CD8-positive, alpha-beta memory T cell (primary cell): ENCODE measurements around the gene TRMU. TPM values are rescaled to one million over a fixed set of nuclear protein-coding genes. Genes with fewer than 3 reads are reported as not detected.

ENCODE experiments used
- CTCF ChIA-PET: fragments of 350-600 bp; sonication (Branson Sonifier 250); formaldehyde crosslinking; loops from one replicate; lab custom pipeline; 2021; ENCODE audit warnings: antibody characterized with exemption; lab: Charles Lee
- POLR2A ChIA-PET: fragments of 350-600 bp; sonication (Branson Sonifier 250); formaldehyde crosslinking; loops from one replicate; lab custom pipeline; 2021; ENCODE audit warnings: antibody characterized with exemption; lab: Charles Lee
- DNase-seq, 5 donors: peaks; one replicate each; pipeline versions ENCODE4 v3.0.0 to v3.0.0-alpha.2; 2020 to 2022; ENCODE audit warnings: mixed read lengths in 1 of 5
- H3K27ac ChIP-seq: one replicate; pipeline ENCODE4 v1.7.0; 2013; ENCODE audit warnings: low read depth, mild to moderate bottlenecking, low read length, moderate library complexity
- H3K27me3 ChIP-seq: 2 replicates; pipeline ENCODE4 v1.7.0; 2013; ENCODE audit warnings: low read length, mild to moderate bottlenecking; ENCODE audit not compliant: insufficient read depth, poor library complexity, severe bottlenecking
- H3K36me3 ChIP-seq: 2 replicates; pipeline ENCODE4 v1.7.0; 2013; ENCODE audit warnings: mild to moderate bottlenecking, low read length, moderate library complexity; ENCODE audit not compliant: insufficient read depth
- H3K4me1 ChIP-seq: 2 replicates; pipeline ENCODE4 v1.7.0; 2013; ENCODE audit warnings: mild to moderate bottlenecking, low read length, moderate library complexity; ENCODE audit not compliant: insufficient read depth
- H3K4me3 ChIP-seq: 2 replicates; pipeline ENCODE4 v1.7.0; 2013; ENCODE audit warnings: mild to moderate bottlenecking, low read length
- H3K9me3 ChIP-seq: 2 replicates; pipeline ENCODE4 v1.7.0; 2013; ENCODE audit warnings: mild to moderate bottlenecking, low read length
- H3K27ac Mint-ChIP-seq, 8 donors: one replicate each; pipeline ENCODE4 v1.8.0; 2020 to 2021; ENCODE audit warnings: mixed read lengths in 8 of 8, mild to moderate bottlenecking in 6 of 8, inconsistent platforms in 3 of 8, moderate library complexity in 3 of 8
- H3K27me3 Mint-ChIP-seq, 2 donors: one replicate each; pipeline ENCODE4 v1.8.0; 2020 to 2021; ENCODE audit warnings: mixed read lengths in 2 of 2, mild to moderate bottlenecking in 1 of 2, moderate library complexity in 1 of 2
- H3K36me3 Mint-ChIP-seq, 3 donors: one replicate each; pipeline ENCODE4 v1.8.0; 2020 to 2021; ENCODE audit warnings: mixed read lengths in 3 of 3, inconsistent platforms in 1 of 3, mild to moderate bottlenecking in 1 of 3
- H3K4me1 Mint-ChIP-seq, 3 donors: one replicate each; pipeline ENCODE4 v1.8.0; 2020 to 2021; ENCODE audit warnings: mixed read lengths in 3 of 3, inconsistent platforms in 1 of 3, mild to moderate bottlenecking in 1 of 3
- H3K4me3 Mint-ChIP-seq, 7 donors: one replicate each; pipeline ENCODE4 v1.8.0; 2020 to 2021; ENCODE audit warnings: mixed read lengths in 7 of 7, mild to moderate bottlenecking in 6 of 7, moderate library complexity in 4 of 7, inconsistent platforms in 2 of 7
- H3K9me3 Mint-ChIP-seq, 5 donors: one replicate each; pipeline ENCODE4 v1.8.0; 2020 to 2022; ENCODE audit warnings: mixed read lengths in 5 of 5, mild to moderate bottlenecking in 3 of 5, moderate library complexity in 2 of 5, inconsistent platforms in 1 of 5
- polyA plus RNA-seq: library from polyadenylated mRNA; unstranded; fragments of 300-500 nt; fragmentation: Illumina TruSeq; gene quantifications from one replicate; pipeline ENCODE4 v1.2.3, GENCODE V29; 2021
- total RNA-seq, 2 experiments: library from RNA; stranded (reverse); gene quantifications; one replicate each; pipeline ENCODE4 v1.2.3, GENCODE V29; 2021

TRMU gene, protein sequence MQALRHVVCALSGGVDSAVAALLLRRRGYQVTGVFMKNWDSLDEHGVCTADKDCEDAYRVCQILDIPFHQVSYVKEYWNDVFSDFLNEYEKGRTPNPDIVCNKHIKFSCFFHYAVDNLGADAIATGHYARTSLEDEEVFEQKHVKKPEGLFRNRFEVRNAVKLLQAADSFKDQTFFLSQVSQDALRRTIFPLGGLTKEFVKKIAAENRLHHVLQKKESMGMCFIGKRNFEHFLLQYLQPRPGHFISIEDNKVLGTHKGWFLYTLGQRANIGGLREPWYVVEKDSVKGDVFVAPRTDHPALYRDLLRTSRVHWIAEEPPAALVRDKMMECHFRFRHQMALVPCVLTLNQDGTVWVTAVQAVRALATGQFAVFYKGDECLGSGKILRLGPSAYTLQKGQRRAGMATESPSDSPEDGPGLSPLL
- total RNA-seq (10 to 100 TPM; 68.9 to 69.5 TPM), polyA plus RNA-seq (13.3 TPM)

DNA sequence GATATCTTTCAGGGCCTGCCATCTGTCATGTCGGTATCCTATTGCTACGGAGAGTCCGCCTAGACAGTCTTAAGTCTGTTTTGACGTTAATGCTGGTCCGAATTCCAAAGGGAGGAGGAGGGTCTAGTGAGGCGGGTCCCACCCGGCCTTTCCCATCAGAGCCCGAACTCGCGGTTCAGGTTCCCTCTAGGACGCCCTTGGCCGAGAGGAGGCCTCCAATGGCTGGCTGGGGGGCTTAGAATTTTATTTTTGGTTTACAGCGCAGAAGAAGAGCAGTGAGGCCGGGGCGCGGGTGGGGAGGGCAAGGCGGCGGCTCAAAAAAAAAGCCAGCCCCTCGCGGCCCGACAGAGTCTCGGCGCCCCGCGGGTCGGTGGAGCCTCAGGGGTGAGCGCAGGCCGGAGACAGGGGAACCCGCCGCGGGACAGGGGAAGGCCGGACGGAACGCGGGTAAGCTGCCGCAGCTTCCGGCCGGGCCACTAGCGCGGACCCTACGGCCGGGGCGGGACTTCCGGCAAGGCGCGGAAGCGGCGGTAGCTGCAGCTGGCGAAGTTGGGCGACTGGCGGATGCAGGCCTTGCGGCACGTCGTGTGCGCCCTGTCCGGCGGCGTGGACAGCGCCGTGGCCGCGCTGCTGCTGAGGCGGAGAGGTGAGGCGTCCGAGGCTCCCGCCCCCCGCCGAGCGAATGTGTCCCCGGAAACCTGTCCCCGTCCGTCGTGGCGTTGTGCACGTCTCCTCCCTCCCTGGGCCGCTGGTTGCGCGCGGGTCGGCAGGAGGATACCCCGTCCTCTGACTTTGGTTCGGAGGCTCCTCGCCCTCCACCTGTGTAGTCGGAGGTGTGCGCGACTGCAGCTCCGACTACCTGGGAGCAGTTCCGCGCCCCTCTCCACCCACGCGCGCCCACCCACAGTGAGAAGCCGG lies at the start of gene TRMU:
Gene TRMU, plus strand, starts transcription at position 514 of the 918 bp plus-strand sequence. Its CDS starts 51 bp downstream, at position 565.
- ChIA-PET CTCF (interaction anchor here (1.0 kb wide), 1 partner anchor 207 kb away, joined by 3 read pairs; no protein-coding TSS in a partner anchor), POLR2A (interaction anchor here (1.0 kb wide), 1 partner anchor 427 kb away, joined by 3 read pairs; the partner anchor contains the start of gene TBC1D22A)
- H3K9me3 Mint-ChIP-seq = no peaks in the 10 kb centered on the region
- Histone ChIP-seq H3K27ac (peak within 1 kb of the TSS; percentile 65), H3K27me3 (no peaks in the 10 kb centered on the region), H3K9me3 (no peaks in the 10 kb centered on the region), H3K4me3 (peak within 1 kb of the TSS; percentile 58), H3K36me3 (peaks cover 17% of the 10 kb centered on the region), H3K4me1 (peaks cover 9% of the 10 kb centered on the region)
- DNase-seq = peak; percentile 60 to 74 (median 61)
- peak within 1 kb of the TSS; percentile 90 to 97 (median 94) for H3K4me3 Mint-ChIP-seq
- H3K36me3 Mint-ChIP-seq = peaks cover 6 to 43% (median 12%) of the 10 kb centered on the region in 3 donors
- H3K4me1 Mint-ChIP-seq = peaks cover 36 to 48% (median 47%) of the 10 kb centered on the region in 3 donors
- peak within 1 kb of the TSS; percentile 71 to 98 (median 94) for H3K27ac Mint-ChIP-seq
- H3K27me3 Mint-ChIP-seq = no peaks in the 10 kb centered on the region

DNA sequence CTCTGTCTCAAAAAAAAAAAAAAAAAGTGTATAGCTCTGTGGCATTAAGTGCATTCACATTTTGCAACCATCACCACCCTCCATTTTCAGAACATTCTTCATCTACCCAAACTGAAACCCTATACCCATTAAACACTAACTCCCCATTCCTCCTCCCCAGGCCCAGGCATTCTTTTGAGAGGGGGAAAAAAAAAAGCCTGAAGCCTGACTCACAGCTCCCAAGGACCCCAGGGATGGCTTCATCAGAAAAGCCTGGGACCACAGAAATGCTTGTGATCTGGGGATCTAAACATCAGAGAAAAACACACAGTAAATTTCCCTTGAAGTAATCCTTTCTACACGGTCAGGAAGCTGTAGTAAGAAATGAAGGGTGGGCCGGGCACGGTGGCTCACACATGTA lies 49.5 kb upstream of the TRMU start:
- POLR2A ChIA-PET = no interaction called here
- H3K36me3 ChIP-seq = no peaks in the 10 kb centered on the region

DNA sequence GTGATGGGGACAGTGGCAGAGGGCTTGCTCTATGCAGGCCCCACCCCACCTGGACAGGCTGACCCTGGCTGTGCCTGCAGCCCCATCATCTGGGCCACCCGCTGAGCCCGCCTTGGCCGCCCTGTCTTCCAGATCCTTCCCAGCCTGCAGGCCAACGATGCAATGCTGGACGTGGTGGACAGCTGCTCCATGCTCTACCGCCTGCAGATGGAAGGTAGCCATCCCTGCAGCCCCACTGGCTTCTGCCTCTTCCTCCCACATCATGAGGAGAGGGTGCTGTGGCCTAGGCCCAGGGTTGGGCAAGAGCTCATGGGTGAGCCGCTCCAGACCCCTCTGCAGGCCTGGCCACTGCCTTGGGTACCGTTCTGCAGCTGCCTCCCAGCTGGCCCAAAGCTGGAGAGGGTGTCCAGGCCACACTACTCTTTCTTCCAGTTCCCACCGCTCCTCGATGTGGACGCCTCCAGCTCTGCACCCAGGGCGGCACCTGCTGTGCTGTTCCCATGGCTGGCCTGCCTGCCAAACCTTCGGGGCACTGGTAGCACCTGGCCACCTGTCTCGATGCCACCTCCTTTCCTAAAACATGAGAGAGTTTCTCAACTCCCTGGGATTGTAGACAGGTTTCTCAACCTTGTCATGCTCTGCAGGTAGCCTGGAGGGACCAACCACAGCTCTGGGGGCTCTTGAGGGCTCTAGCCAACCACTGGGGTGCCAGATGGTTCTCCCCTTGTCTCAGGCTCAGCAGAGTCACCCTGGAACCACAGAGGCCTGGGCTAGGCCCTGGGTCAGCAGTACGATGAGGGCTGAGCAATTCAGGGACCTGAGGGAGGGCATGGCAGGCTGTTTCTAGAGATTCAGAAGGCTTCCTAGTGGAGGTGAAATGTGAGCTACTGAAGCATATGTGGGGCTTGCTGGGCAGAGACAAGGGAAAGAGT lies 48.3 kb upstream of the TRMU start:
- H3K27me3 Mint-ChIP-seq = no peaks in the 10 kb centered on the region
- POLR2A ChIA-PET = no interaction called here
- peak overlapping the region; percentile 79 to 97 (median 90) for H3K27ac Mint-ChIP-seq
- DNase-seq = no peak
- H3K4me3 Mint-ChIP-seq = peak overlapping the region; percentile 46 to 84 (median 74)
- H3K4me3 ChIP-seq = no peak overlapping the region
- peaks cover 6 to 26% (median 16%) of the 10 kb centered on the region in 3 donors for H3K36me3 Mint-ChIP-seq
- no peaks in the 10 kb centered on the region for H3K9me3 ChIP-seq
- no peaks in the 10 kb centered on the region for H3K27me3 ChIP-seq
- H3K36me3 ChIP-seq = no peaks in the 10 kb centered on the region
- CTCF ChIA-PET = interaction anchor here (0.9 to 1.5 kb wide), 2 partner anchors 10 to 281 kb away, joined by 3 to 4 read pairs; no protein-coding TSS in a partner anchor
- H3K9me3 Mint-ChIP-seq = peaks cover 0 to under 1% (median 0%) of the 10 kb centered on the region in 5 donors
- H3K4me1 Mint-ChIP-seq = peaks cover 22 to 34% (median 23%) of the 10 kb centered on the region in 3 donors
- H3K4me1 ChIP-seq = peaks cover 24% of the 10 kb centered on the region
- peak overlapping the region; percentile 54 for H3K27ac ChIP-seq

More for the DNA sequence above, 49.5 kb upstream of the TRMU start:
- CTCF ChIA-PET = interaction anchor here (0.9 kb wide), 1 partner anchor 280 kb away, joined by 3 read pairs; no protein-coding TSS in a partner anchor
- no peaks in the 10 kb centered on the region for H3K9me3 ChIP-seq
- no peaks in the 10 kb centered on the region for H3K27me3 Mint-ChIP-seq
- no peaks in the 10 kb centered on the region for H3K9me3 Mint-ChIP-seq
- H3K4me1 ChIP-seq = peaks cover 36% of the 10 kb centered on the region
- no peak overlapping the region for H3K4me3 ChIP-seq
- peak overlapping the region in 2 of 7 donors; percentile 12 to 50 for H3K4me3 Mint-ChIP-seq
- peak overlapping the region in 4 of 8 donors; percentile 22 to 57 (median 26) for H3K27ac Mint-ChIP-seq
- H3K4me1 Mint-ChIP-seq = peaks cover 34 to 46% (median 34%) of the 10 kb centered on the region in 3 donors
- no peak overlapping the region for H3K27ac ChIP-seq
- H3K27me3 ChIP-seq = no peaks in the 10 kb centered on the region
- no peak for DNase-seq
- H3K36me3 Mint-ChIP-seq = peaks cover 5 to 32% (median 16%) of the 10 kb centered on the region in 3 donors

DNA sequence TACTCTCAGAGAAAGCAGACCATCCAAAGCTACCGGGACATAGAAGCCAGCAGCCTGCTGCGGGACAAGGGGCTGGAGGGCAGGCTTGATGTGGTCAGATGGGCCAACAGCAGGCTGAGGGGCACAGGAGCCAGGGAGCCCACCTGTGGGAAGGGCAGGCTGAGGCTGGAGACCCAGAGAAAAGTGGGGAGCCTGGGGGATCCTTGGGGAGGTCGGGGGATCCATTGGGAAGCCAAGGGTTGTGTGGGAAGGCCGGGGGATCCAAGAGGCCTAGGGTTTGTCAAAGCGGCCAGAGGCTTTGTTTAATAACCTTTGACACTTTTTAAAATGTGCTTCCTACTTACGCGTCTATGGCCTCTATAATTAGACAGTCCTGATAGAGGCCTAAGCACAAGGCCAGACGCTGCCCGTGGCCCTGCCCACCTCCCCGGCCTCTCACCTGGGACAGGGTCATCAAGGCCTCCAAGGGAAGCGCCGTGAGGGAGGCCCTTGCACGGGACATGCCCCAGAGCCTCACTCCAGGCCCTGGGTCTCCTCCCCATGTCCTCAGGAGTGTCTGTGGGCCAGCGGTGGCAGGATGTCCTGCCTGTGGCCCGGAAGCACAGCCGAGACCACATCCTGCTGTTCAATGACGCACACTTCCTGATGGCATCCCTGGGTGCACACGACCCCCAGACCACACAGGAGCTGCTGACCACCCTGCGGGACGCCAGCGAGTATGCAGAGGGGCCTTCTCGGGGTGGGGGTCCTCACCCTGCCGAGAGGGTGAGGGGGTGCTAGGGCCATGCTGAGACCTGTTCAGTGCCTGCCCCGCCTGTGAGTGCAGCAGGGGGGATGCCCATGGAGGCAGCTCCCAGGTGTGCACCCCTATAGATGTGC lies 47.4 kb upstream of the TRMU start:
- no peak overlapping the region for H3K4me3 ChIP-seq
- ChIA-PET CTCF (interaction anchor here (1.5 kb wide), 1 partner anchor 11 kb away, joined by 4 read pairs; no protein-coding TSS in a partner anchor), POLR2A (interaction anchor here (1.2 kb wide), 1 partner anchor 251 kb away, joined by 3 read pairs; no protein-coding TSS in a partner anchor)
- H3K4me1 ChIP-seq = peaks cover 22% of the 10 kb centered on the region
- Mint-ChIP-seq H3K27me3 (no peaks in the 10 kb centered on the region), H3K27ac (peak overlapping the region; percentile 79 to 97 (median 90)), H3K36me3 (peaks cover 7 to 32% (median 16%) of the 10 kb centered on the region in 3 donors), H3K4me3 (peak overlapping the region; percentile 46 to 84 (median 74)), H3K9me3 (peaks cover 0 to 3% (median 2%) of the 10 kb centered on the region in 5 donors), H3K4me1 (peaks cover 22 to 36% (median 23%) of the 10 kb centered on the region in 3 donors)
- peak overlapping the region; percentile 54 for H3K27ac ChIP-seq
- DNase-seq = peak in 3 of 5 donors; percentile 20 to 60 (median 32)
- no peaks in the 10 kb centered on the region for H3K36me3 ChIP-seq
- no peaks in the 10 kb centered on the region for H3K27me3 ChIP-seq
- no peaks in the 10 kb centered on the region for H3K9me3 ChIP-seq

DNA sequence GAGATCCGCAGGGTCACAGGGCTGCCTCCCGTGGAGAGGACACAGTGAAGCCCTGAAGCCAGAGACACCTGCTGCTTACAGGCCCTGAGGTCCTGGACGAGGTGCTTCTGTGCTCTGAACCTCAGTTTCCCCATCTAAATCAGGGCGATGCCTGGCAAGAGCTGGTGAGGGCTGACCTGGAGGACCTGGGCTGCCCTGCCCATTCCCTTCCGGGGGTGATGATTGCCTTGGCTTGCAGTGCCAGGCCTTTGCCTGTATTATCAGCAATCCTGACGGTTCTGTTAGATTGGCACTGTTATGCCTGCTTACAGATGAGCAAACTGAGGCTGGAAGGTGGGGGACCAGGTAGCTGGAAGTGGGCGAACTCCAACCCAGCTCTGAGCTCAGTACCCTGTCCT lies 46.7 kb upstream of the TRMU start:
- peaks cover 22% of the 10 kb centered on the region for H3K4me1 ChIP-seq
- no peak for DNase-seq
- ChIA-PET CTCF (no interaction called here), POLR2A (interaction anchor here (1.2 kb wide), 1 partner anchor 252 kb away, joined by 3 read pairs; no protein-coding TSS in a partner anchor)
- H3K36me3 Mint-ChIP-seq = peaks cover 6 to 31% (median 15%) of the 10 kb centered on the region in 3 donors
- H3K27ac ChIP-seq = peak overlapping the region; percentile 54
- H3K36me3 ChIP-seq = no peaks in the 10 kb centered on the region
- peaks cover 0 to 3% (median 2%) of the 10 kb centered on the region in 5 donors for H3K9me3 Mint-ChIP-seq
- H3K9me3 ChIP-seq = no peaks in the 10 kb centered on the region
- no peak overlapping the region for H3K4me3 ChIP-seq
- peak overlapping the region in 2 of 7 donors; percentile 74 for H3K4me3 Mint-ChIP-seq
- H3K27ac Mint-ChIP-seq = peak overlapping the region in 6 of 8 donors; percentile 79 to 98 (median 94)
- H3K4me1 Mint-ChIP-seq = peaks cover 22 to 38% (median 27%) of the 10 kb centered on the region in 3 donors
- no peaks in the 10 kb centered on the region for H3K27me3 Mint-ChIP-seq
- no peaks in the 10 kb centered on the region for H3K27me3 ChIP-seq

DNA sequence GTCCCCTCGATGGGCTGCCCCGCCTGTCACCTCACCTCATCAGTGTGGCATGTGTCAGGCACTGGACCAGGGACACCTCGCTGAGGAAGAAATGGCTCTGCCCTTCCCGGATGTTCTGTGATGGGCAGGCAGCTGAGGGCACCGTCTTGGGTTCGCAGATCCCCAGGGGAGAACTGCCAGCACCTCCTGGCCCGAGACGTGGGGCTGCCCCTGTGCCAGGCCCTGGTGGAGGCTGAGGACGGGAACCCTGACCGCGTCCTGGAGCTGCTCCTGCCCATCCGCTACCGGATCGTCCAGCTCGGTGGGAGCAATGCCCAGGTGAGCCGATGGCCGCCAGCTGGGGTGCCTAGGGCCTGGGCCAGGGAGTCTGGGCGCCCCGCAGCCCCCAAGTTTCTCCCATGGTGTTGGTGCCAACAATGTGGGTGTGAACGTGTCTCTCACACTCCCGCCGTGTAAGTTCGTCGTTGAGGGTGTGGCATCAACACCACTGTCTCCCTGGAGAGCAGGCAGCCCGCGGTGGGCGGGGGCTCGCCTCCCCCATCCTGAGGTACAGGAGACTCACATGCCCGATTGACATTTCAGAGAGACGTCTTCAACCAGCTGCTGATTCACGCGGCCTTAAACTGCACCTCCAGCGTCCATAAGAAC lies 46.1 kb upstream of the TRMU start:
- Mint-ChIP-seq H3K4me1 (peaks cover 22 to 38% (median 27%) of the 10 kb centered on the region in 3 donors), H3K27me3 (no peaks in the 10 kb centered on the region), H3K36me3 (peaks cover 4 to 26% (median 10%) of the 10 kb centered on the region in 3 donors), H3K27ac (peak overlapping the region in 7 of 8 donors; percentile 50 to 98 (median 86)), H3K9me3 (peaks cover 0 to 3% (median 2%) of the 10 kb centered on the region in 5 donors), H3K4me3 (peak overlapping the region in 3 of 7 donors; percentile 48 to 73 (median 72))
- no peaks in the 10 kb centered on the region for H3K36me3 ChIP-seq
- no peaks in the 10 kb centered on the region for H3K9me3 ChIP-seq
- no peak overlapping the region for H3K4me3 ChIP-seq
- H3K27me3 ChIP-seq = no peaks in the 10 kb centered on the region
- CTCF ChIA-PET = no interaction called here
- peak overlapping the region; percentile 54 for H3K27ac ChIP-seq
- peak in 1 of 5 donors; percentile 52 for DNase-seq
- peaks cover 22% of the 10 kb centered on the region for H3K4me1 ChIP-seq
- POLR2A ChIA-PET = interaction anchor here (1.2 kb wide), 1 partner anchor 253 kb away, joined by 3 read pairs; no protein-coding TSS in a partner anchor
